ENCODE results near the gene EPO. TPM values are rescaled to one million over a fixed set of nuclear protein-coding genes. Genes with fewer than 3 reads are reported as not detected.

The EPO gene
- total and polyA plus RNA-seq, 2 donors (not counting 1 experiment from before 2014, with no cell fraction given): 0.10 TPM; not detected in 1

- intact Hi-C loops (cut with micrococcal nuclease): no loop called here
- Mint-ChIP-seq H3K9me3 (ENCODE audit: insufficient read depth) (no peaks in the 10 kb centered on the region), H3K4me3 (no peak overlapping the region), H3K4me1 (peaks cover 10% of the 10 kb centered on the region), H3K27me3 (peaks cover 26% of the 10 kb centered on the region), H3K27ac (no peak overlapping the region)
- no peak overlapping the region for H2AFZ ChIP-seq (ENCODE audit: insufficient read depth, low read depth, low read length, poor library complexity, severe bottlenecking)
- peaks cover 0 to 17% of the 10 kb centered on the region in 2 donors for H3K4me1 ChIP-seq (ENCODE audit: control insufficient read depth in 2 of 2, insufficient read depth in 2 of 2, low read length in 2 of 2)
- ChIA-PET POLR2A (no interaction called here), CTCF (interaction anchor here (0.7 to 1.8 kb wide), 5 partner anchors 22 to 332 kb away, joined by 3 to 5 read pairs (median 3); partner anchors contain the start of genes POP7 and SLC12A9)
- TF ChIP-seq CTCF (IDR thresholded peaks at IDR 0.05): no peak
- no peak for TF ChIP-seq EZH2 (IDR thresholded peaks at IDR 0.05; ENCODE audit: borderline replicate concordance, insufficient read depth, low read depth, low read length, poor library complexity, severe bottlenecking)
- peaks cover 0 to 29% (median 7%) of the 10 kb centered on the region in 4 experiments for H3K27me3 ChIP-seq (replicated peaks in 1 of 4; ENCODE audit: control extremely low read depth in 1 of 4, control insufficient read depth in 3 of 4, insufficient read depth in 4 of 4, low read length in 3 of 4)
- no peak overlapping the region for H3K4me2 ChIP-seq (replicated peaks; ENCODE audit: low read depth, low read length, poor library complexity, severe bottlenecking)
- no peak overlapping the region for H3K27ac ChIP-seq (ENCODE audit: low read length in 2 of 2)
- H3K36me3 ChIP-seq (replicated peaks in 1 of 2; ENCODE audit: control extremely low read depth in 1 of 2, control insufficient read depth in 1 of 2, extremely low read depth in 1 of 2, insufficient read depth in 2 of 2, low read length in 1 of 2): no peaks in the 10 kb centered on the region
- H4K20me1 ChIP-seq (ENCODE audit: control insufficient read depth, insufficient read depth, low read length, poor library complexity, severe bottlenecking): no peaks in the 10 kb centered on the region
- H3K79me2 ChIP-seq (ENCODE audit: control insufficient read depth, insufficient read depth, low read length): no peaks in the 10 kb centered on the region
- no peak for ATAC-seq (ENCODE audit: low read depth)
- no peak overlapping the region for H3K4me3 ChIP-seq (ENCODE audit: control extremely low read depth in 1 of 5, extremely low read depth in 1 of 5, insufficient read depth in 1 of 5, low read depth in 2 of 5, low read length in 4 of 5)
- WGBS (ENCODE audit: insufficient coverage): 91% methylated on average over 4 of the region's 8 CpGs
- H3K9ac ChIP-seq (ENCODE audit: low read length): no peak overlapping the region
- no peaks in the 10 kb centered on the region for H3K9me3 ChIP-seq (ENCODE audit: control extremely low read depth in 1 of 3, control insufficient read depth in 2 of 3, insufficient read depth in 1 of 3, low read length in 2 of 3)
- DNase-seq: no peak
Observed at GRCh38 chr7:100728196-100728595, 7.9 kb downstream of the EPO start.

- Histone ChIP-seq H3K4me2 (replicated peaks; ENCODE audit: low read depth, low read length, poor library complexity, severe bottlenecking) (no peak overlapping the region), H3K4me1 (ENCODE audit: control insufficient read depth in 2 of 2, insufficient read depth in 2 of 2, low read length in 2 of 2) (peaks cover 0 to 14% of the 10 kb centered on the region in 2 donors), H3K36me3 (replicated peaks in 1 of 2; ENCODE audit: control extremely low read depth in 1 of 2, control insufficient read depth in 1 of 2, extremely low read depth in 1 of 2, insufficient read depth in 2 of 2, low read length in 1 of 2) (no peaks in the 10 kb centered on the region), H3K9ac (ENCODE audit: low read length) (no peak overlapping the region), H3K27ac (ENCODE audit: low read length in 2 of 2) (no peak overlapping the region), H3K4me3 (ENCODE audit: control extremely low read depth in 1 of 5, extremely low read depth in 1 of 5, insufficient read depth in 1 of 5, low read depth in 2 of 5, low read length in 4 of 5) (no peak overlapping the region), H2AFZ (ENCODE audit: insufficient read depth, low read depth, low read length, poor library complexity, severe bottlenecking) (no peak overlapping the region), H4K20me1 (ENCODE audit: control insufficient read depth, insufficient read depth, low read length, poor library complexity, severe bottlenecking) (no peaks in the 10 kb centered on the region), H3K9me3 (ENCODE audit: control extremely low read depth in 1 of 3, control insufficient read depth in 2 of 3, insufficient read depth in 1 of 3, low read length in 2 of 3) (no peaks in the 10 kb centered on the region), H3K27me3 (replicated peaks in 1 of 4; ENCODE audit: control extremely low read depth in 1 of 4, control insufficient read depth in 3 of 4, insufficient read depth in 4 of 4, low read length in 3 of 4) (peaks cover 0 to 14% (median 3%) of the 10 kb centered on the region in 4 experiments), H3K79me2 (ENCODE audit: control insufficient read depth, insufficient read depth, low read length) (no peaks in the 10 kb centered on the region)
- CTCF ChIA-PET: interaction anchor here (0.7 to 1.8 kb wide), 3 partner anchors 171 to 784 kb away, joined by 3 to 4 read pairs (median 3); no protein-coding TSS in a partner anchor
- POLR2A ChIA-PET: interaction anchor here (0.5 kb wide), 1 partner anchor 180 kb away, joined by 4 read pairs; no protein-coding TSS in a partner anchor
- 29% methylated on average over 3 of the region's 3 CpGs for WGBS (ENCODE audit: insufficient coverage)
- no peak for TF ChIP-seq EZH2 (IDR thresholded peaks at IDR 0.05; ENCODE audit: borderline replicate concordance, insufficient read depth, low read depth, low read length, poor library complexity, severe bottlenecking)
- no peak for TF ChIP-seq CTCF (IDR thresholded peaks at IDR 0.05)
- peaks cover 9% of the 10 kb centered on the region for H3K4me1 Mint-ChIP-seq
- no peak for DNase-seq
- H3K27ac Mint-ChIP-seq: no peak overlapping the region
- peaks cover 15% of the 10 kb centered on the region for H3K27me3 Mint-ChIP-seq
- H3K9me3 Mint-ChIP-seq (ENCODE audit: insufficient read depth): no peaks in the 10 kb centered on the region
- intact Hi-C loops (cut with micrococcal nuclease): no loop called here
- no peak for ATAC-seq (ENCODE audit: low read depth)
- no peak overlapping the region for H3K4me3 Mint-ChIP-seq
Observed at GRCh38 chr7:100730136-100730800, 10.0 kb downstream of the EPO start.
